HG02885 (cell line): ENCODE results near the gene CCND3.
A peak's percentile ranks its signal among the peaks of the same experiment; 100 is the strongest.

Experiments used
- ATAC-seq: cut with Tn5 transposase; IDR thresholded peaks from one replicate; pipeline ENCODE4 v1.9.1; 2021; ENCODE audit warnings: mild to moderate bottlenecking; ENCODE audit not compliant: unreplicated experiment, poor library complexity

The CCND3 gene

GRCh38 chr6:41927253-41927652 lies 14.4 kb downstream of the CCND3 start:
- no peak for ATAC-seq

- ATAC-seq, result no peak
Measured at GRCh38 chr6:41922154-41922553, 19.5 kb downstream of the CCND3 start.

DNA sequence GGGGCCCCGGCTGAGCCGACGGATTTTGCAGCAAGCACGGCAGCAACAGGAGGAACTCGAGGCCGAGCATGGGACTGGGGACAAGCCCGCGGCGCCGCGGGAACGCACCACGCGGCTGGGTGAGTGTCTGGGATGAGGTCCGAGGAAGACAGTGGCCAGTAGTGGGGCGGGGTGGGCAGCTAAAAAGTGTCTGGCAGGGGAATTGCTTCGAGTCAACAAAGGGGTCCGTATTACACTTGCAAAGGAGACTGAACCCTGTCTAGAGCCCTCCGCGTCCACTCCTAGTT lies 20.0 kb downstream of the CCND3 start:
- peak; percentile 11 for ATAC-seq

- peak; percentile 94 for ATAC-seq
Measured at GRCh38 chr6:41920921-41921711, 20.5 kb downstream of the CCND3 start, which contains the start of the genes BYSL and MED20. Gene BYSL, plus strand, starts transcription at chr6:41921499. Its CDS starts 64 bp downstream, at chr6:41921563. Gene MED20, minus strand, starts transcription at chr6:41921139. Its CDS starts 121 bp downstream, at chr6:41921018.

- ATAC-seq, result no peak
Measured at GRCh38 chr6:41917528-41917927, 24.1 kb downstream of the CCND3 start.

GRCh38 chr6:41914869-41915530 lies 26.6 kb downstream of the CCND3 start:
- ATAC-seq, result no peak

- no peak for ATAC-seq
Measured at GRCh38 chr6:41914343-41914742, 27.3 kb downstream of the CCND3 start.

GRCh38 chr6:41909727-41910126 lies 31.9 kb downstream of the CCND3 start:
- ATAC-seq, result no peak

- ATAC-seq, result no peak
Measured at GRCh38 chr6:41901882-41902519, 39.6 kb downstream of the CCND3 start.

DNA sequence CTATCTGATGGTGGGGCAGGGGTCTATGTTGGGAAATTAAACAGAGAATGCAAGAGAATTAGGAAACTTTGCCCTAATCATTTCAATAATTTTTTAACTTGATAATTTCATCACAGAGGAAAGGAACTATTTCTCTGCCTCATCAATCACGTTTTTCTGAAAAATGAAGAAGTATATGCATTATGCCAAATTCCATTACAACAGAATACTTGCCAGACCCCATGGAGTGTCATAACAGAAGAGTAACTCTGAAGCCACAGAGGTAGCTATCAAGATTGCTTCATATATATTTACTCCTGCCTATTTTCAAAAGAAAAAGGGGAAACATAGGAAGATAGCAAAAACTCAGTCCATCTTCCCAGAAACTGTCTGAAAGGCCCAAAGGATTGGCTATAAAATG lies 40.7 kb downstream of the CCND3 start:
- ATAC-seq, result no peak

GRCh38 chr6:41896281-41896680 lies 45.3 kb downstream of the CCND3 start:
- ATAC-seq, result no peak

DNA sequence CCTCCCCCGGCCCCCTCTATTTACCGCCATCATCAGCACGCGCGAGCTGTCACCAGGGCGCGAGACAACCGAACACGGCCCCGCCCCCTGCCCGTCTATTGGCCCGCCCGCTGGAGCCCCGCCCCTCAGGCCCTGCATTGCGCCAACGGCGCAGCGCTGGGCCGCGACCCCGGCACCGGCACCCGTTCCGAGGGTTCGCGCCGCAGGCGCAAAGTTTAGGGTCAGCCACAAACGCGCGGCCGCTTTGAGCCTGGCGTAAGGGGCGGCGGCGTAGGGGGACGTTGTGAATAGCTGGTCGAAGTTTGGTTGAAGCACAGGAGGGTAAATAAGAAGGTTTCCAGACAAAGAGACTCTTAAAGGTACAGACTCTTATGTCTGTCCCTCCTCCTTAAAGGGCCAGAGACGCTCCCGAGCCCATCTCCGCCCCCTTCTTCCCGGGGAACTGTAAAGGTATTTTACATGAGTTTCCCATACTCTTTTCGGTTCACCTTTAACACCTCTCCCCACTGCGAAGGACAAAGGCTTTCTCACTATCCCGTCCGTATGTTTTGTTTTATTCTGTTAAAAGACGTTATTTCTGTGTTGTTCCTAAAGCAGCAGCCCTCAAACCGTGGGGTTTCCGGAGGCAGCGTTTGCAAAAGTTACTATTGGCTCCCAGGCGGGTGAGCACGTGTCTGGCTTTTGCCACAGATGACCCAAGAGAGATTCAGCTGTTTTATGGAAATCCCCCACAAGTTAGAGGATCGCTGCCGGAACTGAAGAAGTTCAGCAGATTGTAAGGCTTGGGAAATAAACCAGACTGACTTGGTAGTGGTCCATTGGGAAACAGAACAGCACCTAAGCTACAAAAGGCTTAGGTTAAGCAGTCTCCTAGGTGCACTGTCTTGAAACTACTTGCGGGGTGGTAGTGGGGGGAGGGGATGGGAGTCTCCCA lies 46.0 kb downstream of the CCND3 start, which contains the start of gene USP49:
TSS of gene USP49 (minus strand) at position 76 of the 934 bp plus-strand sequence. CDS start 88,392 bp downstream, outside the sequence.
- peak; percentile 90 for ATAC-seq

- peak; percentile 35 for ATAC-seq
Measured at GRCh38 chr6:41894366-41895299, 47.0 kb downstream of the CCND3 start.

- ATAC-seq, result no peak
Measured at GRCh38 chr6:41892921-41893564, 48.6 kb downstream of the CCND3 start.

GRCh38 chr6:41887331-41887751 lies 54.3 kb downstream of the CCND3 start:
- no peak for ATAC-seq

GRCh38 chr6:41885930-41886329 lies 55.7 kb downstream of the CCND3 start:
- no peak for ATAC-seq

DNA sequence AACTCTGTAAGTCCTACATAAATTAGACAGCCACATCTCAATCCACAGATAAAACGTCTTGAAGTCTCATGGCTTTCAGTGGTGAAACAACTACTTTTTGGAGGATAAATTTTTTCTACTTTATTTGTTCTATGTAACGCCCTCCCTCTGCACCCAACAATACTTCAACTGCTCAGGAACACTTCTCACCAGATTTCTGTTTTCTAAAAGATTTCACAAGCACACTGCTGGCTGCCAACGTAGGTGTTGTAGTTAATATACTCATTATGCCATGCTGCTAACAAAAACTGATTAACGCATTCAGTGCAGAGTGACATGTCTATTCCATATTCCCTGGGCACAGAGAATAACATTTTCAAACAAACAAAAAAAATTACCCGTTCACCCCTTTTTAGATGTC lies 56.7 kb downstream of the CCND3 start:
- ATAC-seq, result no peak
